C4-2B (cell line): Measurements from ENCODE around the gene IQCM.

Source experiments
- ZFX ChIP-seq: fragments of 450-650 bp; IDR thresholded peaks from 2 replicates; pipeline ENCODE4 v1.6.1; 2017
- TF ChIP-seq, protein P1 (sequence below): fragments of 450-650 bp; conservative IDR thresholded peaks from 2 replicates; pipeline ENCODE4 v1.5.1; 2017; ENCODE audit warnings: mild to moderate bottlenecking

DNA sequence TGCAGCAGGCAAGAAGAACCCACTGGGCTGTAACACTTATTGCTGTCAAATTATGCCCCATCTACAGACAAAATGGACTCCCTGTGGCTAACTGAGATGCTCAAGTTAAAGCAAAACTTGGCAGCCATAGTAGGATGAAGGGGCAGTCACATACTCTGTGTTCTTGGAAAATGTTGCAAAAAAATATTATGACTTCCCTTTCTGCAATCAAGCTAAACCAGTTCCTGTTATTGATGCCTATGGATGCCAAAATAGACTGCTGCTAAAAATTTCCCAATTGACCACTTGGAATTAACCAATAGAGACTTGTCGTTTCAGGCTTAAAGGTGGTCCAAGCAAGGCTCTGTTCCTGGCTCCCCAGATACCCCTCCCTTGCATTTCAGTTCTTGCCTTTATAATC lies 49.5 kb downstream of the IQCM start:
- TF ChIP-seq, protein P1, sequence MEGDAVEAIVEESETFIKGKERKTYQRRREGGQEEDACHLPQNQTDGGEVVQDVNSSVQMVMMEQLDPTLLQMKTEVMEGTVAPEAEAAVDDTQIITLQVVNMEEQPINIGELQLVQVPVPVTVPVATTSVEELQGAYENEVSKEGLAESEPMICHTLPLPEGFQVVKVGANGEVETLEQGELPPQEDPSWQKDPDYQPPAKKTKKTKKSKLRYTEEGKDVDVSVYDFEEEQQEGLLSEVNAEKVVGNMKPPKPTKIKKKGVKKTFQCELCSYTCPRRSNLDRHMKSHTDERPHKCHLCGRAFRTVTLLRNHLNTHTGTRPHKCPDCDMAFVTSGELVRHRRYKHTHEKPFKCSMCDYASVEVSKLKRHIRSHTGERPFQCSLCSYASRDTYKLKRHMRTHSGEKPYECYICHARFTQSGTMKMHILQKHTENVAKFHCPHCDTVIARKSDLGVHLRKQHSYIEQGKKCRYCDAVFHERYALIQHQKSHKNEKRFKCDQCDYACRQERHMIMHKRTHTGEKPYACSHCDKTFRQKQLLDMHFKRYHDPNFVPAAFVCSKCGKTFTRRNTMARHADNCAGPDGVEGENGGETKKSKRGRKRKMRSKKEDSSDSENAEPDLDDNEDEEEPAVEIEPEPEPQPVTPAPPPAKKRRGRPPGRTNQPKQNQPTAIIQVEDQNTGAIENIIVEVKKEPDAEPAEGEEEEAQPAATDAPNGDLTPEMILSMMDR = no peak
- TF ChIP-seq ZFX = no peak
